Adrenal gland (tissue), 5 donors: ENCODE measurements around the gene AQP12B.
"Not testable (repeated sequence)": the region's sequence is repeated elsewhere in the genome, so short reads cannot be mapped to it uniquely, and the experiment has no call there.

ENCODE experiments used
- POLR2A ChIP-seq, 2 donors: fragments of 450-650 bp; IDR thresholded peaks; one replicate each; pipeline ENCODE4 v1.6.1; 2017; ENCODE audit warnings: antibody characterized with exemption in 2 of 2, mild to moderate bottlenecking in 2 of 2, moderate library complexity in 1 of 2
- TF ChIP-seq, protein P1 (sequence below), 6 experiments: fragments of 450-650 bp in 4 of 6; fragments of 200-600 bp in 2 of 6; sonication (generic) in 1 of 6; IDR thresholded peaks; 1 replicate in 5 of 6; 2 replicates in 1 of 6; pipeline versions ENCODE4 v1.5.1 to v1.8.0; 2016 to 2021; ENCODE audit warnings: antibody characterized with exemption in 6 of 6, mild to moderate bottlenecking in 2 of 6, moderate library complexity in 1 of 6
- donor health status: DM: no; HTN: no; CAD: no.

DNA sequence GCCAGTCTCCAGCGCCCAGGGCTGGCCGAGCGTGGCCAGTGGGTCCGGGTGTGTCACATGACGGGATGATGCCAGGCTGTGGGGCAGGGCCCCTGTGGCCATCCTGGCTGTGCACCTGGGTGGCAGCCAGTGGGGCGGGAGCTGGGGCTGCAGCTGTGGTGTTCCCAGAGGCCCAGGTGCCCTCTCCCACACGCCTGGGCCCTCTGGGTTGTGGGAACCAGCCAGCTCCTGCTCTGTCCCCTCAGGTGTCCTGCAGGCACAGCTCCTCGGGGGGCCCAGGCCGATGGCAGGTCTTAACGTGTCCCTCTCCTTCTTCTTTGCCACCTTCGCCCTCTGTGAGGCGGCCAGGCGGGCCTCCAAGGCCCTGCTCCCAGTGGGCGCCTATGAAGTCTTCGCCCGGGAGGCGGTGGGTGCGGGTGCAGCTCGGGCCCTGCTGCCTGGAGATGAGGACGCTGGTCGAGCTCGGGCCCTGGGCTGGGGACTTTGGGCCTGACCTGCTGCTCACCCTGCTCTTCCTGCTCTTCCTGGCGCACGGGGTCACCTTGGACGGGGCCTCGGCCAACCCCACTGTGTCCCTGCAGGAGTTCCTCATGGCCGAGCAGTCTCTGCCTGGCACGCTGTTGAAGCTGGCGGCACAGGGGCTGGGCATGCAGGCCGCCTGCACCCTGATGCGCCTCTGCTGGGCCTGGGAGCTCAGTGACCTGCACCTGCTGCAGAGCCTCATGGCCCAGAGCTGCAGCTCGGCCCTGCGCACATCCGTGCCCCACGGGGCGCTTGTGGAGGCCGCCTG is 9.1 kb upstream of the AQP12B start, which contains the start of gene AQP12A:
- TF ChIP-seq, protein P1, sequence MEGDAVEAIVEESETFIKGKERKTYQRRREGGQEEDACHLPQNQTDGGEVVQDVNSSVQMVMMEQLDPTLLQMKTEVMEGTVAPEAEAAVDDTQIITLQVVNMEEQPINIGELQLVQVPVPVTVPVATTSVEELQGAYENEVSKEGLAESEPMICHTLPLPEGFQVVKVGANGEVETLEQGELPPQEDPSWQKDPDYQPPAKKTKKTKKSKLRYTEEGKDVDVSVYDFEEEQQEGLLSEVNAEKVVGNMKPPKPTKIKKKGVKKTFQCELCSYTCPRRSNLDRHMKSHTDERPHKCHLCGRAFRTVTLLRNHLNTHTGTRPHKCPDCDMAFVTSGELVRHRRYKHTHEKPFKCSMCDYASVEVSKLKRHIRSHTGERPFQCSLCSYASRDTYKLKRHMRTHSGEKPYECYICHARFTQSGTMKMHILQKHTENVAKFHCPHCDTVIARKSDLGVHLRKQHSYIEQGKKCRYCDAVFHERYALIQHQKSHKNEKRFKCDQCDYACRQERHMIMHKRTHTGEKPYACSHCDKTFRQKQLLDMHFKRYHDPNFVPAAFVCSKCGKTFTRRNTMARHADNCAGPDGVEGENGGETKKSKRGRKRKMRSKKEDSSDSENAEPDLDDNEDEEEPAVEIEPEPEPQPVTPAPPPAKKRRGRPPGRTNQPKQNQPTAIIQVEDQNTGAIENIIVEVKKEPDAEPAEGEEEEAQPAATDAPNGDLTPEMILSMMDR (IDR thresholded peaks at IDR 0.05): not testable (repeated sequence)
- TF ChIP-seq POLR2A (IDR thresholded peaks at IDR 0.05): not testable (repeated sequence)
